ENCODE measurements around the gene MDFI. TPM values are rescaled to one million over a fixed set of nuclear protein-coding genes. Genes with fewer than 3 reads are reported as not detected.
A peak's percentile ranks its signal among the peaks of the same experiment; 100 is the strongest.

MDFI gene
- total RNA-seq, 1 experiment from 2014 or later: 96.4 TPM

GRCh38 chr6:41682497-41683272 is 44.4 kb downstream of the MDFI start:
- Histone ChIP-seq H2AFZ (ENCODE audit: low read length) (peak overlapping the region; percentile 52; the same call in 1 of the 2 replicates), H3K9ac (ENCODE audit: low read length) (no peak overlapping the region), H3K27me3 (ENCODE audit: low read length) (no peaks in the 10 kb centered on the region), H3K9me3 (ENCODE audit: low read length) (no peaks in the 10 kb centered on the region), H3K9me2 (replicated peaks; ENCODE audit: low read length) (no peaks in the 10 kb centered on the region), H3K4me2 (ENCODE audit: low read length) (no peak overlapping the region), H3F3A (ENCODE audit: low read length, unreplicated experiment) (no peaks in the 10 kb centered on the region), H3K36me3 (ENCODE audit: low read depth, low read length) (no peaks in the 10 kb centered on the region), H3K79me2 (ENCODE audit: low read length) (no peaks in the 10 kb centered on the region), H4K20me1 (ENCODE audit: low read length) (no peaks in the 10 kb centered on the region), H3K27ac (ENCODE audit: low read length) (no peak overlapping the region), H3K4me3 (ENCODE audit: low read length) (no peak overlapping the region), H3K4me1 (ENCODE audit: insufficient read depth, low read length) (no peaks in the 10 kb centered on the region)
- DNase-seq: no peak
- CTCF ChIA-PET: interaction anchor here (0.6 to 1.7 kb wide), 5 partner anchors 67 to 314 kb away, joined by 3 to 12 read pairs (median 5); no protein-coding TSS in a partner anchor
- TF ChIP-seq EZH2phosphoT487 (IDR thresholded peaks at IDR 0.05; ENCODE audit: borderline replicate concordance, low read length): no peak
- TF ChIP-seq CTCF (conservative IDR thresholded peaks at IDR 0.05; ENCODE audit: low read depth, low read length): no peak
- no peak for TF ChIP-seq EZH2 (IDR thresholded peaks at IDR 0.05; ENCODE audit: low read length, unreplicated experiment)
- ATAC-seq: no peak
- no TSS peak for BruUV-seq (replicated peaks)
- POLR2A ChIA-PET (ENCODE audit: unreplicated experiment): no interaction called here
- intact Hi-C loops (cut with micrococcal nuclease): loop anchor here (1.0 to 2.0 kb wide), 3 partner anchors 79 to 376 kb away; no protein-coding TSS in a partner anchor

- ATAC-seq: no peak
- H3F3A ChIP-seq (ENCODE audit: low read length, unreplicated experiment): no peaks in the 10 kb centered on the region
- BruUV-seq (replicated peaks): no TSS peak
- DNase-seq: no peak
- H3K4me3 ChIP-seq (ENCODE audit: low read length): no peak overlapping the region
- peak overlapping the region; percentile 52 for H2AFZ ChIP-seq (ENCODE audit: low read length)
- no peaks in the 10 kb centered on the region for H3K79me2 ChIP-seq (ENCODE audit: low read length)
- no peaks in the 10 kb centered on the region for H3K9me2 ChIP-seq (replicated peaks; ENCODE audit: low read length)
- intact Hi-C loops (cut with micrococcal nuclease): loop anchor here (1.0 to 2.0 kb wide), 2 partner anchors 259 to 376 kb away; no protein-coding TSS in a partner anchor
- ChIA-PET CTCF (interaction anchor here (1.0 to 1.7 kb wide), 2 partner anchors 81 to 315 kb away, joined by 4 to 12 read pairs; no protein-coding TSS in a partner anchor), POLR2A (ENCODE audit: unreplicated experiment) (no interaction called here)
- no peak overlapping the region for H3K27ac ChIP-seq (ENCODE audit: low read length)
- H3K9ac ChIP-seq (ENCODE audit: low read length): no peak overlapping the region
- H3K27me3 ChIP-seq (ENCODE audit: low read length): no peaks in the 10 kb centered on the region
- peak overlapping the region; percentile 55; the same call in 1 of the 2 replicates for H3K4me2 ChIP-seq (ENCODE audit: low read length)
- TF ChIP-seq CTCF (conservative IDR thresholded peaks at IDR 0.05; ENCODE audit: low read depth, low read length): no peak
- no peak for TF ChIP-seq EZH2phosphoT487 (IDR thresholded peaks at IDR 0.05; ENCODE audit: borderline replicate concordance, low read length)
- TF ChIP-seq EZH2 (IDR thresholded peaks at IDR 0.05; ENCODE audit: low read length, unreplicated experiment): no peak
- no peaks in the 10 kb centered on the region for H3K9me3 ChIP-seq (ENCODE audit: low read length)
- no peaks in the 10 kb centered on the region for H3K4me1 ChIP-seq (ENCODE audit: insufficient read depth, low read length)
- no peaks in the 10 kb centered on the region for H3K36me3 ChIP-seq (ENCODE audit: low read depth, low read length)
- H4K20me1 ChIP-seq (ENCODE audit: low read length): no peaks in the 10 kb centered on the region
These were observed 44.9 kb downstream of the MDFI start for GRCh38 chr6:41683273-41683522.

Measured in PC-3 (cell line).